HG03045 (cell line): ENCODE data around the gene PPFIA3.
"Not testable (repeated sequence)": the region's sequence is repeated elsewhere in the genome, so short reads cannot be mapped to it uniquely, and the experiment has no call there.

Experiments used
- ATAC-seq: cut with Tn5 transposase; IDR thresholded peaks from one replicate; pipeline ENCODE4 v1.9.1; 2021; ENCODE audit warnings: mild to moderate bottlenecking, moderate library complexity; ENCODE audit not compliant: unreplicated experiment

The PPFIA3 gene

GRCh38 chr19:49173198-49173597, 53.9 kb downstream of the PPFIA3 start:
- ATAC-seq, result no peak

GRCh38 chr19:49180659-49181058, 61.3 kb downstream of the PPFIA3 start:
- ATAC-seq, result no peak

GRCh38 chr19:49182010-49182847, 62.9 kb downstream of the PPFIA3 start:
- not testable (repeated sequence) for ATAC-seq

GRCh38 chr19:49182848-49183375, 63.6 kb downstream of the PPFIA3 start:
- ATAC-seq, result no peak

GRCh38 chr19:49186108-49186507, 66.8 kb downstream of the PPFIA3 start:
- ATAC-seq, result no peak

- no peak for ATAC-seq
These were observed 69.4 kb downstream of the PPFIA3 start for GRCh38 chr19:49188626-49189200.

- ATAC-seq, result no peak
These were observed 69.9 kb downstream of the PPFIA3 start for GRCh38 chr19:49189259-49189658.

- no peak for ATAC-seq
These were observed 71.4 kb downstream of the PPFIA3 start for GRCh38 chr19:49190781-49191180.

- ATAC-seq, result no peak
These were observed 74.6 kb downstream of the PPFIA3 start for GRCh38 chr19:49193822-49194394.

- no peak for ATAC-seq
These were observed 75.1 kb downstream of the PPFIA3 start for GRCh38 chr19:49194408-49194807.

GRCh38 chr19:49196527-49197240, 77.3 kb downstream of the PPFIA3 start:
- ATAC-seq, result no peak

- no peak for ATAC-seq
These were observed 81.0 kb downstream of the PPFIA3 start for GRCh38 chr19:49200238-49200862.
